Left cardiac atrium (tissue), 2 donors: Measurements from ENCODE around the gene IL36RN. TPM values are rescaled to one million over a fixed set of nuclear protein-coding genes. Genes with fewer than 3 reads are reported as not detected.

Experiments
- total RNA-seq, 2 donors: library from RNA; stranded (reverse); fragmentation: NEBNext Ultra II Directional; extraction: Animal tissue kit (Norgen Biotek cat#: 25700); gene quantifications; one replicate each; pipeline ENCODE4 v1.2.1, GENCODE V29; 2021
- donor health status: DM: no; HTN: yes; CAD: no; lungs with severe emphysema.
- donor health status: DM: yes; HTN: yes; CAD: no.

IL36RN gene
- total RNA-seq, 2 donors from 2014 or later, result not detected

Other genes starting within 250 kb of the IL36RN start
- gene IL1B, start 222.4 kb upstream of the IL36RN start, total RNA-seq, result 1 to 10 TPM in 1 of 2 donors, under 1 TPM in 1; 0.59 to 2.2 TPM
- not detected for gene IL37, start 148.0 kb upstream of the IL36RN start, total RNA-seq
- not detected for gene IL36G, start 81.2 kb upstream of the IL36RN start, total RNA-seq
- not detected for gene IL36A, start 53.7 kb upstream of the IL36RN start, total RNA-seq
- gene IL36B, start 6.3 kb upstream of the IL36RN start, total RNA-seq, result not detected
- gene IL1F10, start 8.8 kb downstream of the IL36RN start, total RNA-seq, result not detected
- 1 to 10 TPM in 1 of 2 donors, under 1 TPM in 1; 0.60 to 1.5 TPM for gene IL1RN, start 68.4 kb downstream of the IL36RN start, total RNA-seq
- gene PSD4, start 114.8 kb downstream of the IL36RN start, total RNA-seq, result 1 to 10 TPM; 4.1 to 4.4 TPM
- 1 to 10 TPM in 1 of 2 donors, under 1 TPM in 1; 0.13 to 1.9 TPM for gene PAX8, start 219.7 kb downstream of the IL36RN start, total RNA-seq